NCI-H1092 (cell line): ENCODE data around the gene UNG.
"Not testable (repeated sequence)": the region's sequence is repeated elsewhere in the genome, so short reads cannot be mapped to it uniquely, and the experiment has no call there.

Source experiments
- DNase-seq: peaks from one replicate; lab custom pipeline; 2025; lab: John Stamatoyannopoulos, UW

UNG gene

DNA sequence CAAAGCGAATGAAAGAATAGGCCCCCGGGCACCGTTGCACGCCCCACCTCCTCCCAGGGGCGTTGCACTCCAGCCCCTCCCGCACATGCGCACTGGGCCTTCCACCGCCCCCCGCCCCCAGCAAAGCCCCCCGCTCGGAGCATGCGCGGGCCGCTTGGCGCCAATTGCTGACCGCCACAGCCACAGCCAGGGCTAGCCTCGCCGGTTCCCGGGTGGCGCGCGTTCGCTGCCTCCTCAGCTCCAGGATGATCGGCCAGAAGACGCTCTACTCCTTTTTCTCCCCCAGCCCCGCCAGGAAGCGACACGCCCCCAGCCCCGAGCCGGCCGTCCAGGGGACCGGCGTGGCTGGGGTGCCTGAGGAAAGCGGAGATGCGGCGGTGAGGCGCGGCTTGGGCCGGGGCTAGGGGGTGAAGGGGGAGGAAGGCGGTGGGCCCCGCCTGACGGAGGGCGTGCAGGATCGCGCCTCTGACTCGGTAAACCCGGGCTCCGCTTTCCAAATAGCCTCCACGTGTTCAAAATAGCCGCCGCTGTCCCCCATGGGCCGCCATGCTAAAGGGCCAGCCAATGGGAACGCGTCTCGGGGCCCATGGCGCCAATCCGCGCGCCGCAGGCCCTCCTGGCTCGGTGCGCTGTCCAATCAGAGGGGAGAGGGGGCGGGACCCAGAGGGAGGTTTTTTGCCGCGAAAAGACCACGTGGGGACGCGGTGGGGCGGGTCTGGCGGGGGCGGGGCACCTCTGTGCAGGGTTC is at the start of gene UNG:
Gene UNG, plus strand, starts transcription at position 163 of the 748 bp plus-strand sequence. Its CDS starts 83 bp downstream, at position 246.
- DNase-seq = peak; percentile 89

DNA sequence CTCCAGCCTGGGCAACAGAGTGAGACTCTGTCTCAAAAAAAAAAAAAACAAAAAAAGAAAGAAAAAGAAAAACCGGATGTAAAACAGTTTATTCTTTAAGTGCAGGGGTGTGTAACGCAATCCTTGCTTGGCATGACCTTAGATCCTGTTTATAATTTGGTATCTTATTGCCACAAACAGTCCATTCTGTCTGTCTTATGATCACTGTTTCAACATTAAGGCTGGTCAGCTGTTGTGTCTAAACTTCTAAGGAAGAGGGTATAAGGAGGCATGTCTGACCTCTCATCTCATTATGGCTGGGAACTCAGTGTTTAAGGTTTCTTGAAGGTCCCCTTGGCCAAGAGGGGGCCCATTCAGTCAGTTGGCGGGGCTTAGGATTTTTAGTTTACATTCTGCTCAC is 48.7 kb upstream of the UNG start:
- not testable (repeated sequence) for DNase-seq

DNA sequence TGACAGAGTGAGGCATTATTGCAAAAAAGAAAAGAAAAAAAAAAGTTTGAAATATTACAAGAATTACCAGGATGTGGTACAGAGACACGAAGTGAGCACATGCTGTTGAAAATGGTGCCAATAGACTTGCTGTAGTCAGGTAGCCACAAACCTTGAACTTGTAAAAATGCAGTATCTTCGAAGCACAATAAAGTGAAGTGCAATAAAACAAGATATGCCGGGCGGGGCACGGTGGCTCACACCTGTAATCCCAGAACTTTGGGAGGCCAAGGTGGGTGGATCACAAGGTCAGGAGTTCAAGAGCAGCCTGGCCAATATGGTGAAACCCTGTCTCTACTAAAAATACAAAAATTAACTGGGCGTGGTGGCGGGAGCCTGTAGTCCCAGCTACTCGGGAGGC is 47.6 kb upstream of the UNG start:
- not testable (repeated sequence) for DNase-seq

DNA sequence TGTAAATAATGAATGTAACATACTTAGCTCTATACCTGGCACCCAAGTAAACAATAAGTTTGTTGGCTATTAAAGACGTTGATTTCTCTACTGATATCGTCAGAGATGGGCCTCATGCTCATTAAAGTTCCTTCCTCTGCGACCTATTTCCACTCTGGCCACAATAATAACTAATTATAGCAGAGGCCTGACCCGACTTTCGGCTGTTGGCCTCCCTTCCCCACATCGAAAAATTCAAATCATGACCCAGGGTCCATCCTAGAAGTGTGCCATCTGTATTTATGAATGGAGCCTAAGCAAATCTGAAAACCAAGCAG is 45.3 kb upstream of the UNG start:
- DNase-seq = no peak

DNA sequence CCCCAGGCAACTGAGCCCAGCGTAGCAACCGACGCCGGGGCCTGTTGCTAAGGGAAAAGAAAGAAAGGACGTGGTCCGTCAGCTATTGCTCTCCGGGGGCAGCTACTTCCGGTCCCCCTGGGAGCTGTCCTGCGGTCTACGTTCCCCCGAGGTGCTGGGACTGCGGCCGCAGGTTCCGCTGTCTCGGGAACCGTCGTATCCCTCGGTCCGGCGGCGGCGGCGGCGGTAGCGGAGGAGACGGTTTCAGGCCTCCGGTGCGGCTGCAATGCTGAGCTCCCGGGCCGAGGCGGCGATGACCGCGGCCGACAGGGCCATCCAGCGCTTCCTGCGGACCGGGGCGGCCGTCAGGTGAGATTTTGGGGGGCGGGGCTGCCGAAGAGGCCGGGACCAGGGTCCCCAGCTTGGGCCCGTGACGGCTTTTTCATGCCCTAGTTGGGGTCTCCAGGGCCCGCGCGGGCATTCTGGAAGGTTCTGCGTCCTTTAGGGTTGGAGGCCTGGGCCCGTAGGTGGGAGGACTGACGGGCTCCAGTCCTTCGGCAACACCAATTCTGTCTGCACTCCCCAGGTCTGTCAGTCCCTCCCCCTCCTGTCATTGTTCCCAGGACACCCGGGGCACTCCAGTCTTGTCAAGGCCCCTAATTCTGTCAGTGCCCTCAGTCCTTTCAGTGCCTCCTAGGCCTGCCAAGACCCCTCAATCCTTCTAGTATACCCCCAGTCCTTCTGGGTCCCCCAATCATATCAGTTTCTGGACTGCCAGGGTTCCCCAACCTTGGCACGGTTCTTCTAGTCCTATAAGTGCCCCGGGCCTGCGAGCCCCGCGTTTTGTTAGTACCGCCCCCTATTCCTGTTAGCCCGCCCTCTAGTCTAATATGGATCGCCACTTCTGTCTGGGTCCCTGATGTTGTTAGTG is 44.7 kb upstream of the UNG start, which contains the start of gene USP30:
Gene USP30, plus strand, starts transcription at position 163 of the 910 bp plus-strand sequence. Its CDS starts 103 bp downstream, at position 266.
- DNase-seq = peak; percentile 73

DNA sequence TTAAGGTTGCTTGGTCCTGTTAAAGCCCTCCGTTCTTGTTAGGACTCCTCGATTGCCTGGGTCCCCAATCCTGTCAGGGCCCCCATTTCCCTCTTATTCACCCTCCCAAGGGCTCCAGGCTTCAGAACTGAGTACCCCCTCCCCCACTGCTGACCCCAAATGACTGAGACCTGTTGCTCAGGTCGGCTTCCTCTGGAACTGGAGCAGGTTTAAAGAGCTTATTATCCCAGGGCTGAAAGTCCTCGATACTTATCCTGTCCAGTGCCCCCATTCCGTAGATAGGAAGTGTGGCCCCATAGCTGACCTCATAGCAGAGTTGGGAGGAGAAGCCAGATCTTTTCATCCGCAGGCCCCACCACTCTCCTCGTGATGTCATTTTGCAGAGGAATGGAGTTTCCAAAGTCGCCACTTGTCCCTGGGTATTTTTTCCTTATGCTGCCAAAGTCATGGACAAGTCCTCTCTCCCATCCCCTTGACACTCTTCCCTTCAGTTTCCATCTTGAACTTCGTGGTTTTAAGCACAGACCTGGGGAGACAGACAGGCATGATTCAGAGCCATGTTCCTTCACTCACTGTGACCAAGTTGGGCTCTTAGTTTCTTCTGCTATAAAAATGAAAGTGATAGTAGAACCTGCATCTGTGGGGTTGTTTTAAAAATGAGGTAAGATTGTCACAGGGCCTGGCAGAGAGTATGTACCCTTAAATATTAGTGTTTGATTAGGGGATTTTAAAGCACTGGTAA is 43.8 kb upstream of the UNG start:
- DNase-seq = no peak

DNA sequence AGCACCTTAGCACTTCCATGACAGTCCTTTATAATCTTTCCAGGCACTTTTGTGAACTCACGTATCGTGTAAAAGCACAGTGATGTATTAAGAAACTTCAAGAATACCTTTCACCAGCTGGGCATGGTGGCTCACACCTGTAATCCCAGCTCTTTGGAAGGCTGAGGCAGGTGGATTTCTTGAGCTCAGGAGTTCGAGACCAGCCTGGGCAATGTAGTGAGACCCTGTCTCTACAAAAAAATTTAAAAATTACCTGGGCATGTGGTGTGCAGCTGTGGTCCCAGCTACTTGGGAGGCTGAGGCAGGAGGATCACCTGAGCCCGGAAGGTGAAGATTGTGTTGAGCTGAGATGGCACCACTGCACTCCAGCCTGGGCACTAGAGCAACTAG is 43.3 kb upstream of the UNG start:
- not testable (repeated sequence) for DNase-seq

DNA sequence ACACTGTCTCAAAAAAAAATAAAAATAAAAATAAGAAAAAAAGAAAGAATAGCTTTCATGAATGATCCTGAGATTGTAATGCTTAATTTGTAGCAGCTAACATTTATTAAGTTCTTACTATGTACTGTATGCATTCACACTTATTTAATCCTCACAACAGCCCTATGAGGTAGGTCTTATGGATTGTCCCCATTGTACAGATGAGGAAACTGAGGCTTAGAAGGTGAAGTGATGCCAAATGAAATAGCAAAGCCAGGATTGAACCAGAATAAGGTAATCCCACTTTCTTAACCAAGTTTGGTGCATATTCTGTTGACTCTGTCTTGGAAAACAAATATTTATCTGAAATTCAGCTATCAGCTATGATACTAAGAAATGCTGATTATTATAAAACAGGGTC is 42.9 kb upstream of the UNG start:
- no peak for DNase-seq

DNA sequence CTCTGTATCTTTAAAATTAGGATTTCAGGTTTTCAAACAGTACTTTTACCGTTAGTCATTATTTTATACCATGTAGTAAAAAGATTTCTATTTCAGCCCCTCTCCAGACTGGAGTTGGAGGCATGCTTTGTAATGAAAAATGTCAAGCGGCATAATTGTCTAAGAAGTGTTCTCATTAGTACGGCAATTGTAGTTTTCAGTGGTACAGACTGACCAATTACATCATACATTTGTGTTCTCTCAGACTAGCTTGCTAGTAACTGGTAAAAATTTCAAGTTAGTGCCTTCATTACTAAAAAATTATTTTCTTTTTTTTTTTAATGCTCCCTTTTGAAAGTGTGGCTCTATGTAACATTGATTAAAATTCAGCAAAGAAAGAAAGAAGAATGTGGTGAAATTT is 40.5 kb upstream of the UNG start:
- no peak for DNase-seq

DNA sequence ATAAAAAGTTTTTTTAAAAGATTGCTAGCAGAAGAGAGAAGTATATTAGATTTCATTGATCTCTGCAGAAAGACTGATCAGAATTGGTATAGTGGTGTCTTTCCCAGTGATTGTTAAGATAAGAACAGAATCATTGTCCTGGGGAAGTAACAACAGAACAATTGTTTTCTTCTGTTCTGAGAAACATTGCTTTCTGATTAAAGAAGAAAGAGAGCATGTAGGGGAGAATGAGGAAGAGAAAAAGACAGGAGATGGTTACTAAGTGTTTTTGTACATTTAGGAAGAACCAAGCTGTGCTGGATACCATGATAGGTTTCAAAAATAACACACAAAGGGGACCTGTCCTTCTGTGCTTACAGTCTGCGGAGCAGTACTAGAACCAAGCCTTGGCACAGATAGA is 40.0 kb upstream of the UNG start:
- DNase-seq = no peak

DNA sequence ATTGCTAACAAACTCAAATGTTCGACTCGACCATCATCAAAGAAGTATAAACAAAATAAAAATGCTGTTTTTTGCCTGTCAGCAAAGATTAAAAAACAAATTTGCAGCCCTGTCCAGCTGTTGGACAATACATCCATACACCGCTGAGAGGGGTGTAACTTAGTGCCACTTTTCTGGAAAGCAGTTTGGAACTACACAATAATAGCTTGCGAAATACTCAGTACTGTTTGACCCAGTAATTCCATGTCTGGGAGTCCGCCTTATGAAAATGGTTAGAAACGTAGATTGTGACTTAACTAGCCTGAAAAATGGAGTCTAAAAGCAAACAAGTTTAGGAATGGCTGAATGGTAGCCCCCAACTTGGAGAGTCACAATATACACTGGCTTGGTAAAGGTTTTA is 38.6 kb upstream of the UNG start:
- DNase-seq = no peak

DNA sequence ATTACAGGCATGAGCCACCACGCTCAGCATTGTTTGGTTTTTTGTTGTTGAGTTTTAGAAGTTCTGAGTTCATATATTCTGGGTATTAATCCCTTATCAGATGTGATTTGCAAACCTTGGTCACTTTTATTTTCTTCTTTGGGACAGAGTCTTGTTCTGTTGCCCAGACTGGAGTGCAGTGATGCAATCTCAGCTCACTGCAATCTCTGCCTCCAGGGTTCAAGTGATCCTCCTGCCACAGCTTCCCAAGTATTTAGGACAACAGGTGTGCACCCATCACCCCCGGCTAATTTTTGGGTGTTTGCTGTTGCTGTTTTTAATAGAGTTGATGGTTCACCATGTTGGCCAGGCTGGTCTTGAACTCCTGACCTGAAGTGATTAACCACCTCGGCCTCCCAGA is 33.3 kb upstream of the UNG start:
- DNase-seq = no peak

DNA sequence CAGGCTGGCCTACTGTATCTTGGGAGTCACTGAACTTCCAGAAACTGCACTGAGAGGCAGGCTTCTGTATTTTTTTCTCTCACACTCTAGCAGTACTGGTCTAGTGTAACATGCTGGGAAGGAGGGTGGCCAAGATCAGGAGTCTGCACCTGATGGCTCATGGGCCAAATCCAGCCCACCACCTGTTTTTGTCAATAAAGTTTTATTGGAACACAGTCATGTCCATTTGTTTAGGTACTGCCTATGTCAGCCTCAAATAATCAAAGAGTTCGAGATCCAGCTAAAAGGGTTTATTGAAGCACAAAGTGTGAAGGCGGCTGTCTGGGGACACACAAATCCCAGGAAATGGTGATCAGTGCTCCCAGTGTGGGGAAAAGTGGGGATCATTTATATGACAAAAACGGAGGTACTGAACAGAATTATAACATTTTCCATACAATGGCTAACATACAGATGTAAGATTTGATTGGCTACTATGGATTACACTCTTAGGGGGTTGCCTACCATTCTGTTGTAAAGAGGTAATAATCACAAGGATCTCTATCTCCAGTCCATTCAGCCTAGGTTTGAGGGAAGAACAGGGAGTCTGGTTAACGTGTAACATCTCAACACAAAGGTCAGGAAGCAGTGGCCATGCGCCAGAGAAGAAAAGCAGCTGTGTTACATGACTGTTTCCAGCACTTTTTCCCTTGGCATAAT is 32.1 kb upstream of the UNG start:
- DNase-seq = no peak

DNA sequence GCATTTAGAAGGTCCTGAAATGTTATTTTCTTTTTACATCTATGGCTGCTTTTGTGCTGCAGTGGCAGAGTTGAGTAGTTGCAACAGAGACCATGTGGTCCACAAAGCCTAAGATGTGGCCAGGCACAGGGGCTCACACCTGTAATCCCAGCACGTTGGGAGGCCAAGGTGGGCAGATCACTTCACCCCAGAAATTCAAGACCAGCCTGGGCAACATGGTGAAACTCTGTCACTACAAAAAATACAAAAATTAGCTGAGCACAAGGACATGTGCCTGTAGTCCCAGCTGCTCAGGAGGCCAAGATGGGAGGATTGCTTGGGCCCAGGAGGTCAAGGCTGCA is 31.6 kb upstream of the UNG start:
- no peak for DNase-seq

DNA sequence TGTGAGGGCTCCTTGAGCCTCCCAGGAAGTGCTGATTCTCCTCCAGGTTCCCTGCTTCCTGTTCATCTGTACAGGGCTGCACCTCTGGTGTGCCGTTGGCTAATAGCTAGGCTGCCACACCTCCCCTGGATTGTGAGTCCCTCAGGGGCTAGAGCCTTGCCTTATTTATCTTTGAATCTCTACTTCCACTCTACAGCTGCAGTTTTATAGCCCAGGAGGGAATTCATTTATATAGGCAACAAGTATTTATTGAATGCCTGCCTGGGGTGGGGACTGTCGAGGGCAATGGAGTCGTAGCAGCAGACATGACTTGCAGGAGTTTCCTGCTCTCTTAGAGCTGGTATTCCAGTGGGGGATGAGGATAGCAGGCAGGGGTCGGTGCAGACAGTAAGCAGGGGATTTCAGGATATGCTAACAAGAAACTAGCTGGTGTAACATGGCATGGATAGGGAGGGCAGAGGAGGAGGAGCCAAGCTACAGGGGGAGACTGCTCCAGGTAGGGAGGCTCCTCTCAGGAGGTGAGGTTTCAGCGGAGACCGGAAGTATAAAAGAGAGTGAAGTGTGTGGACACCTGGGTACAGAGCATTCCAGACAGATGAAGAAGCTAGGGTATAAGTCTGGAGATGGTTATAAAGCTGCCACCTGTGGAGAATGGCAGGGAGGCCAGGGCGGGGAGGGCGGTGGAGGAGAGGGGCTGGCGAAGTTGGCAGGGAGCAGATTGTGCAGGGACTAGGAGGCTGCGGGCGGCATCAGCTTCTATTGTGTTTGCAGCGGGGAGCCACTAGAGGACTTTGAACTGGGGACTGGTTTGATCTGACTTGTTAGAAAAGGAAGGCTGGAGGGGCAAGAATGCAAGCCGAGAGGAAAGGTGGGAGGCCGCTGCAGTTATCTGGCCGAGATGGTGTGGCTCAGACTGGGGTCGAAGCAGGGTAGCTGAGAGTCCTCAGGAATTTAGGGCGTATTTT is 27.8 kb upstream of the UNG start:
- no peak for DNase-seq

DNA sequence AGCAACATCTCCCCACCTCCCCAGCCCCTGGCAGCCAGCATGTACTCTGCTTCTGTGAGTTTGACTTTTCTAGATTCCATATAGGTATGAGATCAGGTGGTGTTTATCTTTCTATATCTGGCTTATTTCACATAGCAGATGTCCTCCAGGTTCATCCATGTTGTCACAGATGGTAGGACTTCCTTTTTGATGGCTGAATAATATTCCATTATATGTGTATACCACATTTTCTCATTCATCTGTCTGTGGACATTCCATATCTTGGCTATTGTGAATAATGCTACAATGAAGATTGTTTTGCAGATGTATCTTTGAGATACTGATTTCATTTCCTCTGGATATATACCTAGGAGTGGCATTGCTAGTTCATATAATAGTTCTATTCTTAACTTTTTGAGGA is 22.5 kb upstream of the UNG start:
- DNase-seq = no peak

DNA sequence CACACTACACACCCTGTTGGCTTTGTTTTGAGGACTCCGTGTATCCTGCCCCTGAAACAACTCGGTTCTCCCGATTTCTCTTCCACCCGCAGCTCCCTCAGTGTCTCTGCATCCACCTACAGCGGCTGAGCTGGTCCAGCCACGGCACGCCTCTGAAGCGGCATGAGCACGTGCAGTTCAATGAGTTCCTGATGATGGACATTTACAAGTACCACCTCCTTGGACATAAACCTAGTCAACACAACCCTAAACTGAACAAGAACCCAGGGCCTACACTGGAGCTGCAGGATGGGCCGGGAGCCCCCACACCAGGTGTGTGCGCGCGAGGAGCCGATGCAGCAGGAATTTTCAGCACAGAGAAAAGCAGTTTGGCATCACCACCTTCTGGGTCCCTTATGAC is 14.6 kb upstream of the UNG start:
- no peak for DNase-seq

DNA sequence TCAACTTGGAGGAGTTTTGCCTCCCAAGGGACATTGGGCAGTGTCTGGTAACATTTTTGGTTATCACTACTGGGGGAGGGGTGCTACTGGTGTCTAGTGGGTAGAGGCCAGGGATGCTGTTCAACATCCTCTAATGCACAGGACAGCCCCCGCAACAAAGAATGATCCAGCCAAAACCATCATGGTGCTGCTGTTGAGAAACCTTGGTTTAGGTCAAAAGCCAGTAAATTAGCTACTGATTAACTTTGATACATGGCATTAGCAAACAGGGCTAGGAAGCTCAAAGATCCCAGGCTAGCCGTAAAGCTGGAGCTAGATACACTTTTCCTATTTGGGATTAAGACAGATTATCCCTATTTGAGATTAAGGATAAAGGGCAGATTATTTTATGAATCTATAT is 13.0 kb upstream of the UNG start:
- DNase-seq = no peak

DNA sequence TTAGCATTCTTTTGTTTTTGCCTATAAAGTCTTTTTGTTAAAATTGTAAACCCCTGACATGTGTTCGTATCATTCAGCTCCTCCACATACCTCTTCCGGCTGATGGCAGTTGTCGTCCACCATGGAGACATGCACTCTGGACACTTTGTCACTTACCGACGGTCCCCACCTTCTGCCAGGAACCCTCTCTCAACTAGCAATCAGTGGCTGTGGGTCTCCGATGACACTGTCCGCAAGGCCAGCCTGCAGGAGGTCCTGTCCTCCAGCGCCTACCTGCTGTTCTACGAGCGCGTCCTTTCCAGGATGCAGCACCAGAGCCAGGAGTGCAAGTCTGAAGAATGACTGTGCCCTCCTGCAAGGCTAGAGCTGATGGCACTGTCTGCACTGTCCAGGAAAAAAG is 11.8 kb upstream of the UNG start:
- DNase-seq = no peak

DNA sequence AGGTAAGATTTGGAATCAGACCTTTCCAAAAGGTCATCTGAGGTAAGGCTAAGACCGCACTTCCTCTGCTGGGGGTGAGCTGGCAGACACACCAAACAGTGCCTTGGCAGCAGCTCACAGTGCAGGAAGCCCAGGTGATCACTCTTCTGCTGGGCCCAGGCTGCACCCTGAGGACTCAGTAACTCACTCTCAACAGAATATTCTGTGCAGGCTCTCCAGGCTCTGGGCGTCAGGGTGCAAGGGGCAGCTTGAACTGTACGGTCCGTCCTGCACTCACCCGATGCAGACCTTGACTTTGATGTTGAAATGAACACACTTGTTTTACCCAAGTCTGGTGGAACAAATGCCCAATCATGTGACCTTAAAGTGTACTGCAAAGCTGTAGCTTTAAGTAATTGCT is 10.1 kb upstream of the UNG start:
- no peak for DNase-seq

DNA sequence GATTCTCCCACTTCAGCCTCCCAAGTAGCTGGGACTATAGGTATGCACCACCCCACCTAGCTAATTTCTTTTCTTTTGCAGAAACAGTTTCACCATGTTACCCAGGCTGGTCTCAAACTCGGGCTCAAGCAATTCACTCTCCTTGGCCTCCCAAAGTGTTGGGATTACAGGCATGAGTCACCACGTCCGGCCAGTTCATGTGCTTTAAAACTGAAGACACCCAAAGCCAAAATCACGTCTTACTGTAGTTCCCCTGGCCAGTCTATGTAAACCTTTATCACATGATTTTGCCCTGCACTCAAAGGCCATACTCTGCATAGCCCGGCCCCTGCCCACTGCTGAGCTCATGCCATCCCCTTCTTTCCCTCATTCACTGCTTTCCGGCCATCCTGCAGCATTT is 8.6 kb upstream of the UNG start:
- DNase-seq = no peak
